ENCODE results near the gene TOMT. TPM values are rescaled to one million over a fixed set of nuclear protein-coding genes. Genes with fewer than 3 reads are reported as not detected.

Gene TOMT, protein sequence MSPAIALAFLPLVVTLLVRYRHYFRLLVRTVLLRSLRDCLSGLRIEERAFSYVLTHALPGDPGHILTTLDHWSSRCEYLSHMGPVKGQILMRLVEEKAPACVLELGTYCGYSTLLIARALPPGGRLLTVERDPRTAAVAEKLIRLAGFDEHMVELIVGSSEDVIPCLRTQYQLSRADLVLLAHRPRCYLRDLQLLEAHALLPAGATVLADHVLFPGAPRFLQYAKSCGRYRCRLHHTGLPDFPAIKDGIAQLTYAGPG
- polyA plus RNA-seq (ENCODE audit: insufficient read depth in 1 of 5, insufficient read length in 5 of 5, low replicate concordance in 1 of 5) = not detected
- long read RNA-seq, donor 1 = 0 reads
- long read RNA-seq, donor 2 = 0 reads
- long read RNA-seq, donor 3 = 0 reads
- long read RNA-seq, donor 4 = 0 reads
- long read RNA-seq, donor 5 = 0 reads
- long read RNA-seq, donor 6 = 0 reads
- long read RNA-seq, donor 7 = 0 reads
- long read RNA-seq, donor 8, partial matches to known transcripts = 0 of 1 reads
- long read RNA-seq, donor 8, other reads (novel, unspliced or antisense) = 0 of 1 reads

DNA sequence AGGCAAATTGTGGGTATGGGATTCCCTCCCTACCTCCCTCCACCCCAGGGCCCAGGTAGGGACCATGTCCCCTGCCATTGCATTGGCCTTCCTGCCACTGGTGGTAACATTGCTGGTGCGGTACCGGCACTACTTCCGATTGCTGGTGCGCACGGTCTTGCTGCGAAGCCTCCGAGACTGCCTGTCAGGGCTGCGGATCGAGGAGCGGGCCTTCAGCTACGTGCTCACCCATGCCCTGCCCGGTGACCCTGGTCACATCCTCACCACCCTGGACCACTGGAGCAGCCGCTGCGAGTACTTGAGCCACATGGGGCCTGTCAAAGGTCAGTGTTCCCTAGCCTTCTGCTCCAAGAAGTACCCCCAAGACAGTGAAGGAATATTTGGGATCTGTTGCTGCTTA is at the start of gene TOMT:
TOMT (plus strand) TSS at position 37 of the 400 bp plus-strand sequence; CDS start at position 65, 28 bp downstream.
- no peak for DNase-seq

DNA sequence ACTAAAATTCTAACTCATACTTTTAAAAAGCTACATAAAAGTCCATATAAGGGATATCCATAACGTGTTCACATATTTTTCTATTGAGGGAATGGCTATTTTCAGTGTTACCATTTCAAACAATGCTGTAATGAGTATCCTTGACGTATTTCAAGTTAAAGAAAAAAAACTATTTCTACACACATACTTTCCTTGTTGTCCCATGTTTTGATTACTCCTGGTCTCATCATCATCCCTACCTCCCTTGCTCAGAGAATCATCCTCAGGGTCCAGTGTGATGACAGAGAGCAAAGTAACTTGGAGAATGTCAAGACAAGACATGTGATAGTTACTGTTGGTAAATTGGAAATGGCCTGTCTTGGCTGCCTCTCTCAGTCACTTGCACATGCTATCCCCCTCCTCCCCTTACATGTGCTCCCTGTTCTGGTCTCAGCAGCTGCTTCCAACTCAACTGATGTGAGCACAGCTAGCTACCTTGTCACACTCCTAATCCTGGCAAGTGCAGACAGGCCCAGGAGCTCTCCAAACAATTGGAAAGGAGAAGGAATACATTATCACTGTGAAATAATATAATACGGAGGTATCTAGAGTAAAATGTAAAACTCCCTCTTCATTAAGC is 47.2 kb upstream of the TOMT start:
- no peak for DNase-seq

DNA sequence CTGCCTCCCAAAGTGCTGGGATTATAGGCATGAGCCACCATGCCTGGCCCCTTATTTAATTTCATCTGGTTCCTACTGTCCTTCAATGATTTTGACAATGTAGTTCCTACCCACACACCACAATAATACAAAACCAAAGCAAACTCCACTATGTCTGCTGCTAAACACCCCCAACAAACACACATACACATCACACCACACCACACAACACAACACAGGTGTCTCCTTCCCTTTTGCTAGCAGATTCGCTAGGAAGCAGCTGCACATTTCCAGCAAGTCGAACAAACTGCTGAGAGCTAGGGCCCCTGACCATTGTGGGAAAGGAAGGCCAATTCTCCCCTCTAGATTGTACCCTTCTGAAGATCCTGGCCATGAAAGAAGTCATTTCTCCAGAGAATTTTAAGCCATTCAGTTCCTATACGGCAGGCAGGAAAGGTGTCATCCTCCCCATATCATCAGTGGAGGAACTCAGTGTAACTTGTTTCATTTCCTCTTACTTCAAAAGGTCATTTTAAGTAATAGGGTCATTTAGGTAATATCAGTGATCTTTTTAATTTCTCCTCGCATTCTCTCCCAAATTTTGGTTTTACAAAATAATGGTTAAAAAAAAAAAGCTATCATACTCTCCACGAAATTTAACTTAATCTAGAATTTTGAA is 43.9 kb upstream of the TOMT start:
- DNase-seq = no peak

DNA sequence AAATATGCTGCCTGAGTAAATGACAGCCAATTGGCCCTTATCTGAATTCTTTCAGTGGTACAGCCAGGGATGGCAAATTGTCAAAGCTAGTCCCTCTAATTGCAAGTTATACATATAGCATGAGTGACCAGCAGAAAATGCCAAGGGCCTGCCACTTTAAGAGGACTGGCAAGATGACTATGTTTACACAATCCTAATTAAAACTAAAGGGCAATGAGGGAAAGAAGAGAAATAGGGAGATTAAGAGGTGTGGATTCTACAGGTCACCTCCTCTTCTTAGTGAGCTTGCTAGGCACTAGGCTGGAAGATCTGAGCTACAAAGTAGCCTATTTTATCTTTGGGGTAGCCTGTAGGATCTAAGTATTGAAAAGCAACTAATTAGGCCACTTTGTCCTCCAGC is 38.9 kb upstream of the TOMT start:
- DNase-seq = no peak

DNA sequence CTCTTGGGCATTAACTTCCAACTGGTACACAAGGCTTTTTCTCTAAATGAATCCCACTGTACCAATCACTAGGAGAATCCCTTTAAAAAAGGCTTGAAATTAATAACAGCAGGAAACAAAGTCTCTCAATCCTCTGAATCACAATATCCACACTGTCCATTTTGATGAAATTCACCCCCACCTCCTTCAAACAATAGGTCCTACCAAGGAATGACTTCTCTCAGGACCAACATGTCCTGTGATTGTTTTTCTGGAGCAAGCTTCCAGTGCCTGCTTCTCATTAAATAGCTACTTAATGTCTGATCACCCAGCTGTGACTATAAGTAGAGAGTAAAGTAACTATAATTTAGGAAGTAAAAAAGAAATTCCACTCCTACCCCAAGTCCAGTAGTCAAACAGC is 38.5 kb upstream of the TOMT start:
- DNase-seq = no peak

DNA sequence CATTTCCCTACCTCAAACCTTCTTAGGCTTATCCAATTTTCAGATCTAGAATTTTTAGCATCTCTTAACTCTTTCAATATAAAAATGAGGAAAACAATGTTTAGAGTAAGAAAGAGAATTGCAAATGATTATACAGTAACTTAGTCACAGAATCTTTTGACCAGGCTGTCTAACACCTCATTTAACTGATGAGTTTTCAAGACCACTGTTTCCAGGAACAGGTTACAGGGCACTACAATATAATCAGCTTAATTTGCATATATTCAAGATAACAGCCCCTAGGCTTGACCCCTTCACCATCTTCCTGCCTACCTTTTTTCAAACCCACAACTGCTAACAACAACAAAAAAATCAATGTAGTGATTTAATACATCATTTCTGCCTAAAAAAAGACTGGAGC is 38.0 kb upstream of the TOMT start:
- DNase-seq = no peak

DNA sequence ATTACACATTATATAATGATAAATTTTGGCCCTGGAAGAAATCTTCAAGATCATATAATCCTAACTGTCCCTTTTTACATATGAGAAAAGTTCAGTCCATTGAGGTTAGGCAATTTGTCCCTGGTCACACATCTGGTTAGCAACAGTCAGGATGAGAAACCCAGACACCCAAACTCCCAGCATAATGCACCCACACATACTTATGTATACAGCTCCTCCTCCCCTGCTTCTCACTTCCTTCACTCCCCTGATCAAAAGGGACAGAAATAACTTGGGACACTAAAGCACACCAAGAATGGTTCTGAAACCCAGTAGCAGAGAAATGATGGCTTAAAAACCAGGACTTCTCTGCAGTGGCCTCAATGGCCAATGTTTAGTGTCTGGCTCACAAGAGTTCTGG is 36.5 kb upstream of the TOMT start:
- DNase-seq = no peak

DNA sequence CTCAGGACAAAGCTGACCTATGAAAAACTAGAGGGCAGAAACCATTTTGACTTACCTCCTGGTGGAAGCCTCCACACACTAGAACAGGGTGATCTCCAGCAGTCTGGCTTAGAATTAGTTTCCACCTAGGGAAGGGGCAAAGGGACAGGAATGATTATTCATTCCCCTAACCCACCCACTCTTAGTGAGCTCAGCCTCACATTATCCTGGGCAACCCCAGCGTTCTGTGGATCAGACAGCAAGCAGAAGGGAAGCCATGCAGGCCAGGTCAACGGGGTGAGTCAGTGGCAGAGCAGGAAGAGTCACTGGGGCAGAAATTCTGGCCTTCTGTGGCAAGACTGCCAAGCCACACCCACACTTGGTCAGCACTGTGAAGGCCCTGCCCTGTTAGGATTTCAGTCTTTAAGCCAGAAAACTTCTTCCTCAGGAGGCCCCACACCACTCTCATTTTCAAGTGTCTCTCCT is 35.9 kb upstream of the TOMT start:
- DNase-seq = no peak

DNA sequence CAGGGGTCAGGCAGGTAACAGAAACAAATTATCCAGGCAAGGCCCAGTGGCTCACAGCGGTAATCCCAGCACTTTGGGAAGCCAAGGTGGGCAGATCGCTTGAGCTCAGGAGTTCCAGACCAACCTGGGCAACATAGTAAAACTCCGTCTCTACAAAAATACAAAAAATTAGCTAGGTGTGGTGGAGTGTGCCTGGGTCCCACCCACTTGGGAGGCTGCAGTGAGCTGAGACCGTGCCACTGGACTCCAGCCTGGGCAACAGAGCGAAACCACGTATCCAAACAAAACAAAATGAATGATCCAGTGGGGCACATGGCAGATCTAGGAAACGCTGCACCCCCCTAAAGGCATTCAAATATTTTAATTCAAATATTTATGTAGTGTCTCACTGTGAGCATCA is 35.2 kb upstream of the TOMT start:
- DNase-seq = no peak

DNA sequence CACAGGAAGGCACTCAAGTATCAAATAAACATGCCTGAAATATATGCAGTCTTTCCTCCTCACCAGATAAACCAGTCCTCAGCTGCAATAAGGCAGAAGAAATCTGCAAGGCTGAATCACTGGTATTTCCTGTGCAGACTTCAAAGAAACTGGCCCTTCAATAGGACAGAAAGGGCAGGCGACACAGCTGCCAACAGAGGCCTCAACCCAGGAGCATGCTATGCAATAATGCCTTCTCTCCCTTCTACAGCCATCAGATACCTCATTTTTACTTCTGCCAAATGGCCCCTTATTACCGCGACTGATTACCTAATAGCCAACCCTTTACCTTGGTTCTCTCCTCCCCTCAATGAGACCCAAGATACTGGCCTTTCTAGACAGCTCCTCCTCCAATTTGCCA is 33.4 kb upstream of the TOMT start:
- no peak for DNase-seq

DNA sequence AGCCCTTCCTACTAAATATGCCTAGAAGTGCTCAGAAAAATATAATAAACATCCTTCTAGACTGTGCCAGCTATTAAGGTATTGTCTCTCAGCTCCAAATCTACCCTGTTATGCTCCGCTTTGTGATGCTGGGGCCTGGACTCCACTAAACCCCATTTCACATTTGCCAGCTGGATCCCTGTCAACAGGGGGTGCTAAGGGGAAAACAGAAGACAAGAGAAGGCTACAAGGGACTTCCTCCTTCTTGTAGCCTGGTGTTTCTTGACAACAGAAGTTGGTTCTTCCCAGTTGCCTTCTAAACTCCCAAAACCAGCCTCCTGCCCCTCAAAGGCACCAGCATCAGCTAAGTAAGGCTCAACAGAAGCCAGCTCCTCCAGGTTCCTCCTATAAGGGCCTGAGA is 30.6 kb upstream of the TOMT start:
- DNase-seq = no peak

DNA sequence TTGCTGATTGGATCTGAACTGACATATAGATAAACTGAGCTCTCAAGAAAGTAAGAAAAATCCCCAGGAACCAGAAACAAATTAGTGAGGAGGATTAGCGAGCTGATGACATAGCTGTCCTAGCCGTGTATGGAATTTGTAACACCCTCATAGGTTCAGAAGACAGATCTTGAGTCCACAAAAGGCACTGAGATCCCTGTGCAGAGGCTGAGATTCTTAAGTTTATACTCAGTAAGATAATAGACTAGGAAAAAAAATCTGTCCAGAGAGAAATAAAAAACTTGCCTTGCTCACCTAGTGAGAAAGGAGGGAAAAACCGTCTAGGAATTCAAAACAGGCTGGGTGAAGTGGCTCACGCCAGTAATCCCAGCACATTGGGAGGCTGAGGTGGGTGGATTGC is 30.0 kb upstream of the TOMT start:
- DNase-seq = no peak

DNA sequence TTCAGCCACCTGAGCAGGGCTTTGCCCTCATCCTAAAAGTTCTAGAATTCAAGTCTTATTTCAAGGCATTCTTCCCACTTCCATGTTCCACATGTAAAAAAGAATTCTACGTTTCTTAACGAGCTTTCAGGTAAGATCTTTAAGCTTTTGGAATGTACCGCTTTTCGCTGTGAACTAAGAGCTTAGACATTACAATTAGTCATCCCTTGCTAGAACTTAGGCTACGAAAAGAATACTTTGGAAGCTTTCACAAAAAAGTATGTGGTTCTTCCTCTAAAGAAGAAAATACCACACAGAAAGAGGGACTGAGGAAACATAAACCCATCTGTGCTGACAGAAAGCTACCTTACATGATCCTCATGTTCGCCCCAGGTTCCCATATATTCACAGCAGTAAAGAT is 27.2 kb upstream of the TOMT start:
- DNase-seq = no peak

DNA sequence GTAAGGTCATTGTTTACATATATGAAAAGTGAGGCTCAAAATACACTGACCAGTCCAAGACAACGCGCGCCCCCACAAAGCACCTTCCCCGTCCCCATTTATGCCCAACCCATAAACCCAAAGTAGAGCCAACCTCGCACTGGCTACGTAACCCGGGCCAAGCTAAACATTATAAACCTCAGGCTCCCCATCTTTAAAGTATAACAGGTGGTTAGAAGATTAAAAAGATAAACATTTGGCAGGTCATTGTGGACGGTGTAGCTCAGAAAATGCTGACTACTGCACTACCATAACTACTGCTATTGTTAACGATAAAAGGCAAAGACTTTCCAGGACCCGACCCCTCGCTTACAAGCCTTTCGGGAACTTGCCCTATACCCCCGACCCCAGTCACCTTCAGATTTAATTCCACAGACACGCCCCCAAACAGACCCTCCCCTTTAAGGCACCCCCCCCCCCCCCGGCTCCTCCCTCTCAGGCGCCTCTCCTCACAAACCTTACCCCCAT is 25.9 kb upstream of the TOMT start:
- no peak for DNase-seq

DNA sequence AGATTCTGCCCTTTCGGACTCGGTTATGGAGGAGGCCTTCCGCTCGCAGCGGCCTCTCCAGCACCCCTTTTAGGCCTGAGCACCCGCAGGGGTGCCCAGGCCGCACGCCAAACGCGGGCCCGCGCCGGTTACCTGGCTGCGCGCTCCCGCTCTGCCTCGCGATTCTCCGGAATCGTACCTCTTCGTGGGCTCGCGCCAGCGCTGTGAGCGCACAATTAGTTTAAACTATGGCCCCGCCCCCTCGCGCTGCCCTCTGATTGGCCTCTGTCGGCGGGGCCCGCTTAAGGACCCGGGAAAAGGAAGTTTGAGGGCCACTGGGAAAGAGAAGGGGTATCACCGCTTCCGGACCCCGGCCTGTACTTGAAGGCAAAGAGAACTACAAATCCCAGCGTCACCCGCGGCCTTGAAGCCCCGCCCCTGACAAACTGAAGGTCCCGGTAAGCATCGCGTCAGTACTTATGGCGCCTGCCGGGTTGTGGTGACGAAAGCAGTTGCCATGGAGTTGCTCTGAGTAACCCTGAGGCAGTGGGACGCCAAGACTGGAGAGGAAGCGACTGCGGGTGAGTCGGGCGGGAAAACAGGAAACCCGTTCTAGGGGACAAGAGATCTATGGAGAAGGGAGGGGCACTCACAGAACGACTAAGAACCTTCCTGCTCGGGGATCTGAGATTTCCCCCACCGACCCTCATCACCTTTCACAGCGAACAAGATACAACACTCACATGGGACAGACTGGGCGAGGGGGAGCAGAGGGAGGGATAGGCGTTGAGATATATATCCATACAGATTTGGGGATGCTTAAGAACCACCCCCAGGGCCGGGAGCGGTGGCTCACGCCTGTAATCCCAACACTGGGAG is 25.2 kb upstream of the TOMT start, which contains the start of the genes LRRC51 and NUMA1:
LRRC51 (plus strand) TSS at position 525 of the 858 bp plus-strand sequence. CDS start 8,234 bp downstream, outside the sequence.
NUMA1 (minus strand) TSS at position 217 of the 858 bp plus-strand sequence. CDS start 44,599 bp downstream, outside the sequence.
- peak; percentile 99 to 100 for DNase-seq

DNA sequence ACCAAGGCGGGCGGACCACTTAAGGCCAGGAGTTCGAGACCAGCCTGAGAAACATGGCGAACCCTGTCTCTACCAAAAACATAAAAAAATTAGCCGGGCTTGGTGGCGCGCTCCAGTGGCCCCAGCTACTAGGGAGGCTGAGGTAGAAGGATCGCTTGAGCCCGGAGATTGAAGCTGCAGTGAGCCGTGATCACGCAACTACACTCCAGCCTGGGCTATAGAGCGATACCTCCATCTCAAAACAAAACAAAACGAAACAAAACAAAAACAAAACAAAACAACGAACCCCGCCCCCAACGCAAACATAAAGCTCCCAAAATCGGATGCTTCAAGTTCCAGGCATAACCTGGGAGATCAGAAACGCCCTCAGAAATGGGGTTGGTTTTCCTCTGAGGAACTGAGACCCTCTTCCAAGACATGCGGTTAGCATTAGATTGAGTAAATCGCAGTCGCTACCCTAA is 24.5 kb upstream of the TOMT start:
- DNase-seq = no peak

DNA sequence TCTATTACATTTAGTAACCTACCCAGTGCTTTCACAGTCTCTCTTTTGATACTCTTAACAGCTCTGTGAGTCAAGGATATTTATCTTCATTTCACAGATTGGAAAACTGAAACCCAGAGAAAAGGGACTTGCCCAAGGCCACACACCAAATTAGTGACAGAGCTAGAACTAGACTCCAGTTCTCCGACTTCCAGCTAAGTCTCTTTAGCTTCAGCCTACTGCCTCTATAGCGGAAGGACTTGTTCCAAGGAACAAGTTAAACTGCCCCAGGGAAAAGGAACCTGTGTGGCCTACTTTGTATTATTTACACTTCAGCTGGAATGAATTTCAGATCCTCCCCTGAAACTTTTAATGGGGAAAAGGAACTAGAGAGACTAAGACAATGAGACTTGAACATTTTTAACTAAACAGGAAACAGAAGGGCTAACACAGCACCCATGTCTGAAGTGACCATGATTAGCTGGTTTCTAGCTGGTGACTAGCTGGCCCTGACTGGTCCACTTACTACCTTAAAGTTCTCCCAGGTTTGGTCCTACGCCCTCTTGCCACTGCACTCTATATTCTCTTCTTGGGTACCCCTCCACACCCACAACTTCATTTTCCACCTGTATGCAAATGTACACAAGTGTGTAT is 23.8 kb upstream of the TOMT start:
- DNase-seq = no peak

DNA sequence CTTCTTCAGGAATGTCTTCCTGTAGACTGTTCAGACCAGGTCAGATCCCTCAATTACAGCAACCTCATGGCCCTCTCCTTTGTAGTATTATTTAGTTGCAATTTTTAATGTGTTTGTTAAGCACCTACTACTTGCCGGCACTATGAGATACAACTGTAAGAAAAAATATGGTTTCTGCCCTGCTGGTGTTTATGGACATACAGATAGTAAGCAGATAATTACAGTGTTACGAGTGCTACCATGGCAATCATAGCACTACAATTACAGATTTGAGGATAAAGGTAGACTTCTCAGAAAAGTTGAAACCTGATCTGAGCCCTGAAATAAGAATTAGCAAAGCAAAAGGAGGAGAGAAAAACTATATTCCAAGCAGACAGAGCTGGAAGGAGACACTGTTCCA is 22.3 kb upstream of the TOMT start:
- no peak for DNase-seq

DNA sequence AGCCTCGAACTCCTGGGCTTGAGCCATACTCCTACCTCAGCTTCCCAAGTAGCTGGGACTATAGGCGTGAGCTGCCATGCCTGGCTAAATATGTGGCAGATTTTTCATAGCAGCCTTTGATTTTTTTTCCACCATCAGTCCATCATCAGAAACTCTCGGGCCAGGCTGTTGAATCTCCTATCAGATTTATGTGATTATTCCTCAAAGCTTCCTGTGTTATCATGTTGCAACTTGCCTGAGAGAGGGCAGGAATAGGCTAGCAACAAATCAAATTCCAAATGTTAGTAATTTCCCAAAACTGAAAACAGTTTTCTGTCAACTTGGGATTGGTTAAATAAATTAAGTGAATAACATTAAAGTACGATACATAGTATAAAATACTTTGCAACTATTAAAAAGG is 21.6 kb upstream of the TOMT start:
- DNase-seq = no peak

DNA sequence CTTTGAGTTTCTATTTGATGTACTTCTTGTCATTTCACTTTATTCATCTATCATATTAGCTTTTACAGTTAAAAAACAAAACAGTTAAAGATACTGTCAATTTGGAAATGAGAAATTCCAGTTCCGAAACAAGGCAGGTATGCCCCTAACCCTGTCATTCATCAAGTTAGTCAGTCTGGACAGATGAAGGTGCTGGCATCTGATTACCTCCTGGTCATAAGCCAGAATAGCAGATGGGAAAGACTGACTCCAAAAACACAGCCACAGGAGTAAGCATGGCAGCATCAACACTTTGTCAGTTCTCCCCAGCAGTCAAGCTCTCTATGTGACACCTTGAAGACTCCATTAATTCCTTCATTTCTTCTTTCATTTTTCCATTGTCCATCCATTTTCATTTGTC is 20.8 kb upstream of the TOMT start:
- DNase-seq = no peak
